ENCODE data around the gene GMCL2.
A peak's percentile ranks its signal among the peaks of the same experiment; 100 is the strongest.

GMCL2 gene

GRCh38 chr5:178194026-178194425, 6.9 kb upstream of the GMCL2 start:
- DNase-seq, result no peak
- in situ Hi-C loops (cut with HindIII; ENCODE audit: low pct_ligation_motif_present, low pct_unique_long_range_greater_than_20kb, low sequenced_read_pairs), result no loop called here

GRCh38 chr5:178193251-178193809, 6.2 kb upstream of the GMCL2 start:
- no peak for DNase-seq
- in situ Hi-C loops (cut with HindIII; ENCODE audit: low pct_ligation_motif_present, low pct_unique_long_range_greater_than_20kb, low sequenced_read_pairs), result no loop called here

DNA sequence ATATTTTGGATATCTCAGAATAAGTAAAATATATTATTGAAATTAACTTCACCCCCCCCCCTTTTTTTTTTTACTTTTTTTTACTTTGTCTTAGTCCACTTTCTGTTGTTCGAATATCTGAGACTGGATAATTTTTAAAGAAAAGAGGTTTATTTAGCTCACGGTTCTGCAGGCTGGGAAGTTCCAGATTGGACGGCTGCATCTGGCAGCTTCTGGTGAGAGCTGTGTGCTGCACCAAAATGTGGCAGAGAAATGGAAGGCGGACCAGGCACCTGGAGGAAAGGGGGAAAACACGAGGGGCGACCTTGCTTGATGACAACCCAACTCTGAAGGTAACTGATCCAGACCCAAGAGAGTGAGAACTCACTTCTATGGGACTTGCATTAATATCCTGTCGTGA, 5.6 kb upstream of the GMCL2 start:
- no peak for DNase-seq
- in situ Hi-C loops (cut with HindIII; ENCODE audit: low pct_ligation_motif_present, low pct_unique_long_range_greater_than_20kb, low sequenced_read_pairs), result no loop called here

- in situ Hi-C loops (cut with HindIII; ENCODE audit: low pct_ligation_motif_present, low pct_unique_long_range_greater_than_20kb, low sequenced_read_pairs), result no loop called here
- no peak for DNase-seq
Measured at GRCh38 chr5:178192244-178192643, 5.1 kb upstream of the GMCL2 start.

DNA sequence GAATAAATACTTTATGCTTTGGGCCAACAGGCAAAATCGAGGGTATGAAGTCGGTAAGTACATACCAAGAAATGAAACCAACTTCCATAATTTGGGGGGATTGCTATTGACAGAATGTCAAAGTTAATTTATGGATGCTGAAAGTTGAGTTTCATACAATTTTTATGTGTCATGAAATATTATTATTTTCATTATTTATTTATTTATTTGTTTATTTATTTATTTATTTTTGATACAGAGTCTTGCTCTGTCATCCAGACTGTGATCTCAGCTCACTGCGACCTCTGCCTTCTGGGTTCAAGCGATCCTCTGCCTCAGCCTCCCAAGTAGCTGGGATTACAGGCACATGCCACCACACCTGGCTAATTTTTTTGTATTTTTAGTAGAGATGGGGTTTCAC, 4.5 kb upstream of the GMCL2 start:
- in situ Hi-C loops (cut with HindIII; ENCODE audit: low pct_ligation_motif_present, low pct_unique_long_range_greater_than_20kb, low sequenced_read_pairs), result no loop called here

GRCh38 chr5:178189433-178189832, 2.3 kb upstream of the GMCL2 start:
- in situ Hi-C loops (cut with HindIII; ENCODE audit: low pct_ligation_motif_present, low pct_unique_long_range_greater_than_20kb, low sequenced_read_pairs), result no loop called here
- no peak for DNase-seq

More for the DNA sequence above, 4.5 kb upstream of the GMCL2 start:
- no peak for DNase-seq

GRCh38 chr5:178186427-178186826, 744 bp downstream of the GMCL2 start:
- in situ Hi-C loops (cut with HindIII; ENCODE audit: low pct_ligation_motif_present, low pct_unique_long_range_greater_than_20kb, low sequenced_read_pairs), result no loop called here
- no peak for DNase-seq

DNA sequence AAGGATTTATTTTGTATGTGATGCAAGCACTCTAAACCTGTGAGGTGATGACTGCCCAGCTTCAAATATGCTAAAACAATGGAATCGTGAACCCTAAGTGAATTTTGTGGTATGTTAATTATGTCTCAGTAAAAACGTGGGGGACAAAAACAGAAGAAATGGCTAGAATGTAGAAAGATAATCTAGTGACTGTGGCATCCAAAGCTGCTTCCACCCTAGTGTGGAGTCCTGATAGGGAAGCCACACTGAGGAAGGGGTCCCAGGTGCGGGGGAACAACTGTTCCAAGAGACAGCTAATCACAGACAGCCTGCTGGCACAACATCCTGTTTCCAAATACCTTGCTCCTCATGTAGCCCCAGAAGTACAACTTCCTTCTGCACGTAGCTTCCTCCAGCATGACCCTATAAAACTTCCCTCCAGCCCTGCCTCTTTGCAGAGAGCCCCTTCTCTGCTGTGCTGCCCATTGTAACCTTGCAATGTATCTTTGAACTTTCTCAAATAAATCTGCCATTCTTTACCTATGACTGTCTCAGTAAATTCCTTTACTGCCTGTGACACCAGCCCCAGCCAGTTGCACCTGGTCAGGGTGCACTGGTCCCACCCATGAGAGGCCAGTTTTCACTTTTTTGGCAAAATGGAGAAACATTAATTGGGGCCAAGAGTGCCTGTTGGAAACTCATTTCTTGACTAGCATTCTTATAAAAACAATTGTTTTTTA, 4.9 kb downstream of the GMCL2 start:
- in situ Hi-C loops (cut with HindIII; ENCODE audit: low pct_ligation_motif_present, low pct_unique_long_range_greater_than_20kb, low sequenced_read_pairs), result no loop called here

DNA sequence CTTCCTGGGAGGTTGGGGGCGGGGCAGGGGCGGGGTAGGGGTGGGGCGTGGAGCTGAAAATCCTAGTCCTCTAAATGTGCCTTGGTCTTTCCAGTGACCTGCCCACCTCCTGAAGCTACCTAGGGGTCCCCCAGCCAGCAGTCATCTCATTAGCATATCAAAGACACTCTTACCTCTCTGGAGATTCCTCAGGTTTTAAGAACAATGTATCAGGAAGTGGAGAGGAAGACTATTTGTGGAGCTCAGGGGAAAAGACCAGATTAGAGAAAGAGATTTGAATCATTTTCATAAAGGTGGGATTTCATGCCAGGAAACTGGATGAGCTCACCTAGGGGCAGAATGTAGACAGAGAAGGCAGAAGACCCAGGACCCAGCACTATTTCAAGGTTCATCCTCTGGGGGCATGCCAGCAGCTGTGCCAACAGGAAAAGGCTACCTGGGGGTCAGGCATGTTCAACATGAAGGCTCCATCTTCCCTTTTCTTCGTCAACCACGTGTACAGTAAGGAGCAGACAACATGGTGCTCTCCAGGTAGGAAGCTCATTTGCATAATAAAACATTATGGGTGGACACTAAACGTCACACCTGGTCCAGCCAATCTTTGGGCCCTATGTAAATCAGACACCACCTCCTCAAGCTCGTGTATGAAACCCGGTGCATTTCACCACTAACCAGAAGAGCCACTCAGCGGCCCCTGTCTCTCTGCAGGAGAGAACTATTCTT, 6.9 kb downstream of the GMCL2 start:
- in situ Hi-C loops (cut with HindIII; ENCODE audit: low pct_ligation_motif_present, low pct_unique_long_range_greater_than_20kb, low sequenced_read_pairs), result no loop called here
- DNase-seq, result no peak

More for the DNA sequence above, 4.9 kb downstream of the GMCL2 start:
- DNase-seq, result no peak

DNA sequence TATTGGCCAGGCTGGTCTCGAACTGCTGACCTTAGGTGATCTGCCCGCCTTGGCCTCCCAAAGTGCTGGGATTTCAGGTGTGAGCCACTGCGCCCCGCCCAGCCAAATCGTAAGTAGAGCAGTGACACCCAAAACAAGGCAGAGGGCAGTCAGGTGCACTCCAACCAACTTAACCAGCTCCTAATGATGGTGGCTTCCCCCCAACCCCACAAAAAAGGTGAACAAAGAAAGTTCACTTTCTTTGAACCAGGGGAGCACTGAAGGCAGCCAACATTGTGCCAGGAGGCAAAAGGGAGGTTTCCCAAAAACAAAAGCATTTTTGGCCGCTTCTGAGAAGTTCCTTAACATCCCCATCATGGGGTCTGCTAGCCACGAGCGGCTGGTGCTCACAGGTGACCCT, 9.6 kb downstream of the GMCL2 start:
- in situ Hi-C loops (cut with HindIII; ENCODE audit: low pct_ligation_motif_present, low pct_unique_long_range_greater_than_20kb, low sequenced_read_pairs), result no loop called here
- no peak for DNase-seq

GRCh38 chr5:178176791-178177190, 10.4 kb downstream of the GMCL2 start:
- no peak for DNase-seq
- in situ Hi-C loops (cut with HindIII; ENCODE audit: low pct_ligation_motif_present, low pct_unique_long_range_greater_than_20kb, low sequenced_read_pairs), result no loop called here

GRCh38 chr5:178174456-178174855, 12.7 kb downstream of the GMCL2 start:
- in situ Hi-C loops (cut with HindIII; ENCODE audit: low pct_ligation_motif_present, low pct_unique_long_range_greater_than_20kb, low sequenced_read_pairs), result no loop called here
- no peak for DNase-seq

- DNase-seq, result no peak
- in situ Hi-C loops (cut with HindIII; ENCODE audit: low pct_ligation_motif_present, low pct_unique_long_range_greater_than_20kb, low sequenced_read_pairs), result no loop called here
Measured at GRCh38 chr5:178170455-178170854, 16.7 kb downstream of the GMCL2 start.

DNA sequence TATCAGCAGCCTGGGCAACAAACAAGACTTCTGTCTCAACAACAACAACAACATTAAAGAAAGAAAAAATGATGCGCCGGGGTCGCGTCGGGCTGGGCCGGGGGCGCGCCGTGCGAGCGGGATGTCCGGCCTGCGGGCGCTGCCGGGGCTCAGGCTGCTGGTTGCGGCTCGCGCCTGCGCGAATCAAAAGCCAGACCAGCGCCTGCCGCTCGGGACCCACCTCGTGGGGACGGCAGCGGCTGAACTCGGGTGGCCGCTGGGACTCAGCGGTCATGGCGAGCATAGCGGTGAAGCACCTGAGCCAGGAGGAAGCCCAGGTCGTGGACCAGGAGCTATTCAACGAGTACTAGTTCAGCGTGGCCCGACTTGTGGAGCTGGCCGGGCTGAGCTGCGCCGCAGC, 21.6 kb downstream of the GMCL2 start:
- no peak for DNase-seq
- in situ Hi-C loops (cut with HindIII; ENCODE audit: low pct_ligation_motif_present, low pct_unique_long_range_greater_than_20kb, low sequenced_read_pairs), result no loop called here

DNA sequence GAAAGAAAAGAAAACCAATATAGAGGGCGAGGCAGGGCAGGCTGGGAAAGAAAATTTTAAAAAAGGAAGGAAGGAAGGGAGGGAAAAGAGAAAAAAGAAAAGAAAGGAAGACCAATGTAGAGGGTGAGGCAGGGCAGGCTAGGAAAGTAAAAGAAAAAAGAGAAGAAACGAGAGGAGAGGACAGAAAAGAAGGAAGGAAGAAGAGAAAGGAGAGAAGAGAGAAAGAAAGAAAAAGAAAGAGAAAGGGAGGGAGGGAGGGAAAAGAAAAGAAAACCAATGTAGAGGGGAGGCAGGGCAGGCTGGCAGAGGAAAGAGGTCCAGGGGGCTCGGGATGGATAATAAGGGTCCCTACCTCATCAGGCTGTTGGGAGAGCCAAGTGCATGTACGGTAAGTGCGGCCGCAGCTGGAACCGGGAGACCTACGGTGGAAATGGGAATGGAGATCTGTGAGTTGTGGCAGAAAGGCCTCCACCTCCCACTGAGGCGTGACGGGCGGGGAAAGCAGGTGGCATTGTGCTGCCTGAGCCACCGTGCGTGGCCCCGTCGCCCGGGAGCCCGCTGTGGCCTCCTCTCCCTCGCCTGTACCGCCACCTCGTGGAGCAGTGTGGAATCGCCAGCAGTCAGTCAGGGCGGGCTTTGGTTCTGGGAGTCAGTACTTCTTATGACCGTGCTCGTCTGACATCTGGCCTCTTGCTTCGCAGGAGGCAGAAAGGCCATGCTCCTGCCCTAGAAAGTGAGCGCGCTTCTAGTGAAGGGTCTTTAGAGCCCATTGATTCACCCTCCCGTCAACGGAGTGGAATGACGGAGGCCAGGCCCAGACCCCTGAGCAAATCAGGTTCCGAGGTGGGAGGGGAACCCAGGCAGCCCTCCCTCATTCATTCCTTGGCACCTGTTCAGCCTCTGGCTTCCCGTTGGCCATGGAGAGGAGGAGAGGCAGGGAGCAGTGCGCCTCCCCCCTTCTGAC, 23.1 kb downstream of the GMCL2 start:
- in situ Hi-C loops (cut with HindIII; ENCODE audit: low pct_ligation_motif_present, low pct_unique_long_range_greater_than_20kb, low sequenced_read_pairs), result no loop called here
- DNase-seq, result peak; percentile 71

DNA sequence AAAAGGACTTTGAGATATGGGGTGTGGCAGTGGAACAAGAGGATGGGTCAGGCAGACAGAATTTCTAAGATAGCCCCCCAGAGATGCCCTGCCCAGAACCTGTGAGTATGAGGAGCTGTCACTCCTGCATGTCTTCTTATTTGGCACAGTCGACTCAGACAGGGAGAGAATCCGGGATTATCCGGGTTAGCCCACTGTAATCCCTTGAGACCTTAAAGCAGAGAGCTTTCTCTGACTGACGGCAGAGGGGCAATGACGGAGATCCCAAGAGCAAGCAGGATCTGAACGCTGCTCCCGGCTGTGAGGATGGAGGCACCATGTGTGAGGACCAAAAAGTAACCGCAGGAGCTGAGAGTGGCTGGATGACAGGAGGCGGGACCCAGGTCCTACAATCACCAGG, 24.7 kb downstream of the GMCL2 start:
- DNase-seq, result no peak
- in situ Hi-C loops (cut with HindIII; ENCODE audit: low pct_ligation_motif_present, low pct_unique_long_range_greater_than_20kb, low sequenced_read_pairs), result no loop called here

DNA sequence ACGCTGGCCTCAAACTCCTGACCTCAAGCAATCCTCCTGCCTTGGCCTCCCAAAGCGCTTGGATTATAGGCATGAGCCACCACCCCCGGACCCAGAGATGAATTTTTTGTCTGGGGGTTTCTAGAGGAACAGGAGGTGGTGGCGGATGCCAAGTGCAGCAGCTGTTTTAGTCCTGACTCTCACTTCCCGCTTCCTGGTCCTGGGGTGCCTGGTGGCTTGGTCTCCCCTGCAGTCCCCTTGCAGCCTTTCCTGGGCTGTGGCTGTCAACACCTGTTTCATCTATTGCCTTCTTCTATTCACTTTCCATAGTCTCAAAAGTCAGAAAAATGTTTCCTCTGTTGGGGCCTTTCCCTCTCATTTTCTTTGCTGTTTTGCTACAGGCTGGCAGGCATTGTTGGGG, 27.0 kb downstream of the GMCL2 start:
- DNase-seq, result no peak
- in situ Hi-C loops (cut with HindIII; ENCODE audit: low pct_ligation_motif_present, low pct_unique_long_range_greater_than_20kb, low sequenced_read_pairs), result no loop called here

DNA sequence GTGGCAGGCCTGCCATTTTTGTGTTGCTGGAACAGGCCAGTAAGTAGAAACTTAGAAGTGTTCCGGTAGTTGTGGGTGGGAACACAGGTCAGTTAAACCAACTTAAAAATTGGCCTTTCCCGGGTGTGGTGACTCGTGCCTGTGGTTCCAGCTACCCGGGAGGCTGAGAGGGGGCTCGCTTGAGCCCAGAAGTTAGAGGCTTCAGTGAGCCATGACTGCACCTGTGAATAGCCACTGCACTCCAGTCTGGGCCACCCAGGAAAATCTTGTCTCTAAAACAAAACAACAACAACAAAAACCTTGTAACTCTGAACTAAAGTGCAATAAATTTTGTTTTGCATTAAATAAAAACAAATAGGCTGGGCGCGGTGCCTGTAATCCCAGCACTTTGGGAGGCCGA, 32.1 kb downstream of the GMCL2 start:
- DNase-seq, result peak; percentile 19
- in situ Hi-C loops (cut with HindIII; ENCODE audit: low pct_ligation_motif_present, low pct_unique_long_range_greater_than_20kb, low sequenced_read_pairs), result no loop called here

Measured in ACHN (cell line).